DND-41 (cell line): ENCODE results near the gene SCAPER.

Experiments
- ATAC-seq: fragments of 200-7000 bp; cut with Tn5 transposase; 3 replicates; pipeline ENCODE4 v1.9.1; 2021; ENCODE audit warnings: low read depth; ENCODE audit not compliant: insufficient read depth
- DNase-seq: peaks from one replicate; pipeline ENCODE4 v3.0.0-alpha.2; 2020
- H2AFZ ChIP-seq: 2 replicates; pipeline ENCODE4 v1.6.0; 2012; ENCODE audit warnings: low read depth, low read length
- H3K27ac ChIP-seq: 2 replicates; pipeline ENCODE4 v1.5.1; 2012; ENCODE audit warnings: low read length, inconsistent platforms
- H3K27me3 ChIP-seq: fragments of 200-600 bp; sonication (generic); 2 replicates; pipeline ENCODE4 v1.6.0; 2012; ENCODE audit warnings: low read length, mild to moderate bottlenecking, inconsistent platforms; ENCODE audit not compliant: insufficient read depth, poor library complexity
- H3K36me3 ChIP-seq: 2 replicates; pipeline ENCODE4 v1.5.1; 2012; ENCODE audit warnings: low read length, inconsistent platforms; ENCODE audit not compliant: insufficient read depth
- H3K4me1 ChIP-seq: 2 replicates; pipeline ENCODE4 v1.5.1; 2012; ENCODE audit warnings: mild to moderate bottlenecking, low read length; ENCODE audit not compliant: insufficient read depth
- H3K4me2 ChIP-seq: 2 replicates; pipeline ENCODE4 v1.6.0; 2012; ENCODE audit warnings: mild to moderate bottlenecking, moderate library complexity, low read length, inconsistent platforms; ENCODE audit not compliant: insufficient read depth
- H3K4me3 ChIP-seq, 2 experiments: fragments of 200-600 bp in 1 of 2; shearing (Covaris generic) in 1 of 2; 2 replicates each; pipeline ENCODE4 v1.5.1; 2012 to 2016; ENCODE audit warnings: inconsistent platforms in 2 of 2, low read length in 2 of 2, mild to moderate bottlenecking in 2 of 2, low read depth in 1 of 2, moderate library complexity in 1 of 2
- H3K79me2 ChIP-seq: 2 replicates; pipeline ENCODE4 v1.6.0; 2012; ENCODE audit warnings: low read length, inconsistent platforms; ENCODE audit not compliant: insufficient read depth
- H3K9ac ChIP-seq: 2 replicates; pipeline ENCODE4 v1.6.0; 2012; ENCODE audit warnings: low read depth, mild to moderate bottlenecking, inconsistent platforms, low read length, moderate library complexity
- H3K9me3 ChIP-seq: 2 replicates; pipeline ENCODE4 v1.5.1; 2012; ENCODE audit warnings: low read length, moderate library complexity, mild to moderate bottlenecking, inconsistent platforms; ENCODE audit not compliant: insufficient read depth, severe bottlenecking
- H4K20me1 ChIP-seq: 2 replicates; pipeline ENCODE4 v1.6.0; 2012; ENCODE audit warnings: low read length; ENCODE audit not compliant: insufficient read depth
- CTCF ChIP-seq: IDR thresholded peaks from 2 replicates; pipeline ENCODE4 v1.5.1; 2012; ENCODE audit warnings: borderline replicate concordance, low read length, moderate library complexity, mild to moderate bottlenecking; ENCODE audit not compliant: poor library complexity, severe bottlenecking; ENCODE audit errors: extremely low read depth
- EZH2 ChIP-seq: IDR thresholded peaks from 3 replicates; pipeline ENCODE4 v1.6.1; 2012; ENCODE audit warnings: borderline replicate concordance, low read depth, mild to moderate bottlenecking, moderate library complexity, low read length, inconsistent platforms; ENCODE audit not compliant: severe bottlenecking

Gene SCAPER

DNA sequence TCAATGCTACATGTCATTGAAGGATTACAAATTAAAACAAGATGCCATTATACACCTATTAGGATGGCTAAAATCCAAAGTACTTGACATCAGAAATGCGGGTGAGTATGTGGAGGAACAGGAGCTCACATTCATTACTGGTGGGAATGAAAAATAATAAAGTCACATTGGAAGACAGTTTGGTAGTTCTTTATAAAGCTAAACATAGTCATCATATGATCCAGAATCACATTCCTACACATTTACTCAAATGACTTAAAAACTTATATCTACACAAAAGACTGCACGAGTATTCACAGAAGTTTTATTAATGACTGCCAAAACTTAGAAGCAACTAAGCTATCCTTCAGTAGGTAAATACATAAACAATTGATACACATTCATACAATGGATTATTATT, 421.4 kb downstream of the SCAPER start:
- no peak overlapping the region for H3K4me3 ChIP-seq
- no peaks in the 10 kb centered on the region for H3K79me2 ChIP-seq
- no peak overlapping the region for H2AFZ ChIP-seq
- ATAC-seq = no peak
- no peaks in the 10 kb centered on the region for H3K9me3 ChIP-seq
- DNase-seq = no peak
- H3K27ac ChIP-seq = no peak overlapping the region
- no peak for TF ChIP-seq EZH2
- no peak for TF ChIP-seq CTCF
- no peak overlapping the region for H3K9ac ChIP-seq
- H3K4me2 ChIP-seq = no peak overlapping the region
- no peaks in the 10 kb centered on the region for H4K20me1 ChIP-seq
- no peaks in the 10 kb centered on the region for H3K27me3 ChIP-seq
- no peaks in the 10 kb centered on the region for H3K36me3 ChIP-seq
- H3K4me1 ChIP-seq = no peaks in the 10 kb centered on the region

- H3K27ac ChIP-seq = no peak overlapping the region
- no peak for ATAC-seq
- no peak for DNase-seq
Measured at GRCh38 chr15:76483018-76483417, 422.1 kb downstream of the SCAPER start.

DNA sequence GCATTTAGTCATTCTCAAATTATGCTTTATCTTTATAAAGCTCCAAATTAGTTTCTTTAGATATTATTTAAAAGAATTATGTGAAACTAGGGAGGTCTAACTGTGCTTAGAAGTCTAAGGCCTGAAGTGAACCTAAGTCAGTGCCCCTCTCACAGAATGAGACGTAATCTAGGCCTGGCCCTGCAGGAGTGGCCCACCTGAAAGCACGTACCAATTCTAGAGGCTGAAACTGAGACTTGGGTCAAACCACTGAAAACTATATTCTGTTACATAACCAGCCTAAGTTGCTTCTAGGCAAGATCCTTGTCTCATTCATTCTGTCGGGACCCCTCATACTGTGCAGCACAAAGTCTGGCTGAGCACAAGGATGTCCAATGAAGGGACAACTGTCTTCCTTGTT, 424.9 kb downstream of the SCAPER start:
- no peaks in the 10 kb centered on the region for H3K4me1 ChIP-seq
- ATAC-seq = no peak

More at GRCh38 chr15:76483018-76483417, 422.1 kb downstream of the SCAPER start:
- no peak overlapping the region for H3K9ac ChIP-seq
- H3K4me1 ChIP-seq = no peaks in the 10 kb centered on the region
- H3K27me3 ChIP-seq = no peaks in the 10 kb centered on the region
- H3K9me3 ChIP-seq = no peaks in the 10 kb centered on the region
- no peak overlapping the region for H2AFZ ChIP-seq
- no peak overlapping the region for H3K4me2 ChIP-seq
- H3K79me2 ChIP-seq = no peaks in the 10 kb centered on the region
- H3K4me3 ChIP-seq = no peak overlapping the region
- no peaks in the 10 kb centered on the region for H4K20me1 ChIP-seq
- H3K36me3 ChIP-seq = no peaks in the 10 kb centered on the region
- TF ChIP-seq EZH2 (no peak), CTCF (no peak)

More for the DNA sequence above, 424.9 kb downstream of the SCAPER start:
- Histone ChIP-seq H3K27ac (no peak overlapping the region), H3K9me3 (no peaks in the 10 kb centered on the region), H3K4me2 (no peak overlapping the region), H3K79me2 (no peaks in the 10 kb centered on the region), H3K9ac (no peak overlapping the region), H3K4me3 (no peak overlapping the region), H3K36me3 (no peaks in the 10 kb centered on the region), H3K27me3 (no peaks in the 10 kb centered on the region), H2AFZ (no peak overlapping the region), H4K20me1 (no peaks in the 10 kb centered on the region)
- no peak for DNase-seq
- TF ChIP-seq CTCF (no peak), EZH2 (no peak)
